Tibial artery (tissue), 4 donors: ENCODE results near the gene SND1.

ENCODE experiments used
- DNase-seq, 2 donors: peaks; one replicate each; pipeline ENCODE4 v3.0.0-alpha.2; 2019
- H3K27ac ChIP-seq, 2 donors: fragments of 200-600 bp; sonication (generic) in 1 of 2; 1 replicate in 1 of 2; 2 replicates in 1 of 2; pipeline ENCODE4 v1.5.1; 2018 to 2019; ENCODE audit warnings: mild to moderate bottlenecking in 1 of 2
- H3K27me3 ChIP-seq, 2 donors: fragments of 200-600 bp; sonication (generic) in 1 of 2; one replicate each; pipeline versions ENCODE4 v1.5.1 to v1.6.0; 2016 to 2019
- H3K36me3 ChIP-seq, 3 donors: fragments of 200-600 bp; sonication (generic) in 2 of 3; one replicate each; pipeline ENCODE4 v1.5.1; 2016 to 2019; ENCODE audit warnings: mild to moderate bottlenecking in 2 of 3
- H3K4me1 ChIP-seq, 4 donors: fragments of 200-600 bp; sonication (generic) in 2 of 4; 1 replicate in 3 of 4; 2 replicates in 1 of 4; pipeline ENCODE4 v1.5.1; 2016 to 2019
- H3K4me3 ChIP-seq, 2 donors: fragments of 200-600 bp; sonication (generic) in 1 of 2; 1 replicate in 1 of 2; 2 replicates in 1 of 2; pipeline ENCODE4 v1.5.1; 2018 to 2019; ENCODE audit warnings: mild to moderate bottlenecking in 2 of 2
- H3K9me3 ChIP-seq, 3 donors: fragments of 200-600 bp; sonication (generic) in 1 of 3; one replicate each; pipeline ENCODE4 v1.5.1; 2016 to 2019
- intact Hi-C: fragments of 100-400 bp; cut with DNase I; formaldehyde crosslinking; loops from one replicate; pipeline ENCODE4 v1.15.0; 2023; ENCODE audit warnings: low total_unique reads
- TF ChIP-seq, protein P1 (sequence below), 2 experiments: fragments of 200-600 bp in 1 of 2; fragments of 450-650 bp in 1 of 2; IDR thresholded peaks; one replicate each; pipeline ENCODE4 v1.5.1; 2017 to 2019; ENCODE audit warnings: antibody characterized with exemption in 2 of 2, mild to moderate bottlenecking in 1 of 2, moderate library complexity in 1 of 2

The SND1 gene

GRCh38 chr7:128025819-128026218, 373.8 kb downstream of the SND1 start:
- Histone ChIP-seq H3K4me3 (no peak overlapping the region), H3K36me3 (peaks cover 0 to 14% (median under 1%) of the 10 kb centered on the region in 3 donors), H3K27ac (no peak overlapping the region), H3K4me1 (peaks cover 0 to 8% (median 6%) of the 10 kb centered on the region in 4 donors), H3K9me3 (no peaks in the 10 kb centered on the region), H3K27me3 (peaks cover 0 to 11% of the 10 kb centered on the region in 2 donors)
- intact Hi-C loops, result no loop called here
- DNase-seq, result no peak
- TF ChIP-seq, protein P1, sequence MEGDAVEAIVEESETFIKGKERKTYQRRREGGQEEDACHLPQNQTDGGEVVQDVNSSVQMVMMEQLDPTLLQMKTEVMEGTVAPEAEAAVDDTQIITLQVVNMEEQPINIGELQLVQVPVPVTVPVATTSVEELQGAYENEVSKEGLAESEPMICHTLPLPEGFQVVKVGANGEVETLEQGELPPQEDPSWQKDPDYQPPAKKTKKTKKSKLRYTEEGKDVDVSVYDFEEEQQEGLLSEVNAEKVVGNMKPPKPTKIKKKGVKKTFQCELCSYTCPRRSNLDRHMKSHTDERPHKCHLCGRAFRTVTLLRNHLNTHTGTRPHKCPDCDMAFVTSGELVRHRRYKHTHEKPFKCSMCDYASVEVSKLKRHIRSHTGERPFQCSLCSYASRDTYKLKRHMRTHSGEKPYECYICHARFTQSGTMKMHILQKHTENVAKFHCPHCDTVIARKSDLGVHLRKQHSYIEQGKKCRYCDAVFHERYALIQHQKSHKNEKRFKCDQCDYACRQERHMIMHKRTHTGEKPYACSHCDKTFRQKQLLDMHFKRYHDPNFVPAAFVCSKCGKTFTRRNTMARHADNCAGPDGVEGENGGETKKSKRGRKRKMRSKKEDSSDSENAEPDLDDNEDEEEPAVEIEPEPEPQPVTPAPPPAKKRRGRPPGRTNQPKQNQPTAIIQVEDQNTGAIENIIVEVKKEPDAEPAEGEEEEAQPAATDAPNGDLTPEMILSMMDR (IDR thresholded peaks at IDR 0.05), result no peak

GRCh38 chr7:128026551-128026950, 374.6 kb downstream of the SND1 start:
- peaks cover 0 to 10% (median 0%) of the 10 kb centered on the region in 3 donors for H3K36me3 ChIP-seq
- peaks cover 0 to 13% (median 10%) of the 10 kb centered on the region in 4 donors for H3K4me1 ChIP-seq
- peaks cover 0 to 16% of the 10 kb centered on the region in 2 donors for H3K27me3 ChIP-seq
- TF ChIP-seq, protein P1 (IDR thresholded peaks at IDR 0.05), result no peak
- no peaks in the 10 kb centered on the region for H3K9me3 ChIP-seq
- DNase-seq, result no peak
- intact Hi-C loops, result no loop called here
- H3K4me3 ChIP-seq, result no peak overlapping the region
- no peak overlapping the region for H3K27ac ChIP-seq

GRCh38 chr7:128027485-128027980, 375.5 kb downstream of the SND1 start:
- Histone ChIP-seq H3K9me3 (no peaks in the 10 kb centered on the region), H3K27me3 (peaks cover 0 to 21% of the 10 kb centered on the region in 2 donors), H3K36me3 (peaks cover 0 to 10% (median 0%) of the 10 kb centered on the region in 3 donors), H3K4me1 (peaks cover 0 to 21% (median 16%) of the 10 kb centered on the region in 4 donors), H3K27ac (no peak overlapping the region), H3K4me3 (no peak overlapping the region)
- TF ChIP-seq, protein P1 (IDR thresholded peaks at IDR 0.05), result no peak
- no peak for DNase-seq
- intact Hi-C loops, result no loop called here

DNA sequence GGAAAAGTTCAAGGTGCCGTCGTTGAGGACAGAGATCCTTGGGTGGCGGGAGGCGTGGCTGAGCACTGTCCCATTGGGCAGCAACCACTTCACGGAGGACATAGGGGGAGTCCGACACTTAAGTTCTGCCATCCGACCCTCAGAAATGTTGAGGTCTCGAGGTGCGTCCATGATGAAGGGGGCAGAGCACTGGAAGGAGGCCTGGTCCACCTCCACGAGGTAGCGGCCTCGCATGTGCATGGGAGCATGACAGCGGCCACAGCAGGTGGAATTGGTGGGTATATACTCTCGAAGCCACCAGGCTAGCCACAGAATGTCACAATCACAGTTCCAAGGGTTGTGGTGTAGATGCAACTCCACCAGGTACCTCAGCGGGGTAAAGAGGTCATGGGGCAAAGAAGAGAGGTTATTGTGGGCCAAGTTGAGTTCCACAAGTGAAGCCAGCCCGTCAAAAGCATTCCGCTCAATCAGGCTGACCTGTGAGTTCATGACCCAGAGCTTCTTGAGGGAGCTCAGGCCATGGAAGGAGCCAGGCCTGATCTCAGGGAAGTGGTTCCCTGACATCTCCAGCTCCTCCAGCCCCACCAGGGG, 377.5 kb downstream of the SND1 start:
- Histone ChIP-seq H3K4me1 (peaks cover 0 to 24% (median 19%) of the 10 kb centered on the region in 4 donors), H3K9me3 (no peaks in the 10 kb centered on the region), H3K36me3 (peaks cover 0 to 10% (median 0%) of the 10 kb centered on the region in 3 donors), H3K4me3 (no peak overlapping the region), H3K27me3 (peaks cover 0 to 25% of the 10 kb centered on the region in 2 donors), H3K27ac (no peak overlapping the region)
- intact Hi-C loops, result no loop called here
- TF ChIP-seq, protein P1 (IDR thresholded peaks at IDR 0.05), result no peak
- DNase-seq, result no peak

GRCh38 chr7:128030263-128030653, 378.3 kb downstream of the SND1 start:
- Histone ChIP-seq H3K4me3 (no peak overlapping the region), H3K4me1 (peaks cover 0 to 24% (median 19%) of the 10 kb centered on the region in 4 donors), H3K27me3 (peaks cover 0 to 25% of the 10 kb centered on the region in 2 donors), H3K9me3 (no peaks in the 10 kb centered on the region), H3K36me3 (peaks cover 0 to 10% (median 0%) of the 10 kb centered on the region in 3 donors), H3K27ac (no peak overlapping the region)
- intact Hi-C loops, result no loop called here
- no peak for DNase-seq
- TF ChIP-seq, protein P1 (IDR thresholded peaks at IDR 0.05), result no peak
